GM12864 (cell line): ENCODE measurements around the gene TOR4A.

Experiments used
- DNase-seq: peaks from one replicate; pipeline ENCODE4 v3.0.0-alpha.2; 2011; ENCODE audit warnings: low read depth
- H3K4me3 ChIP-seq: 2 replicates; pipeline ENCODE4 v1.5.1; 2011; ENCODE audit warnings: mild to moderate bottlenecking, low read depth, low read length, control low read depth
- TF ChIP-seq, protein P1 (sequence below): IDR thresholded peaks from 2 replicates; pipeline ENCODE4 v1.5.1; 2011; ENCODE audit warnings: low read depth, mild to moderate bottlenecking, moderate library complexity, low read length, control low read depth, inconsistent platforms; ENCODE audit errors: missing control alignments

TOR4A gene

DNA sequence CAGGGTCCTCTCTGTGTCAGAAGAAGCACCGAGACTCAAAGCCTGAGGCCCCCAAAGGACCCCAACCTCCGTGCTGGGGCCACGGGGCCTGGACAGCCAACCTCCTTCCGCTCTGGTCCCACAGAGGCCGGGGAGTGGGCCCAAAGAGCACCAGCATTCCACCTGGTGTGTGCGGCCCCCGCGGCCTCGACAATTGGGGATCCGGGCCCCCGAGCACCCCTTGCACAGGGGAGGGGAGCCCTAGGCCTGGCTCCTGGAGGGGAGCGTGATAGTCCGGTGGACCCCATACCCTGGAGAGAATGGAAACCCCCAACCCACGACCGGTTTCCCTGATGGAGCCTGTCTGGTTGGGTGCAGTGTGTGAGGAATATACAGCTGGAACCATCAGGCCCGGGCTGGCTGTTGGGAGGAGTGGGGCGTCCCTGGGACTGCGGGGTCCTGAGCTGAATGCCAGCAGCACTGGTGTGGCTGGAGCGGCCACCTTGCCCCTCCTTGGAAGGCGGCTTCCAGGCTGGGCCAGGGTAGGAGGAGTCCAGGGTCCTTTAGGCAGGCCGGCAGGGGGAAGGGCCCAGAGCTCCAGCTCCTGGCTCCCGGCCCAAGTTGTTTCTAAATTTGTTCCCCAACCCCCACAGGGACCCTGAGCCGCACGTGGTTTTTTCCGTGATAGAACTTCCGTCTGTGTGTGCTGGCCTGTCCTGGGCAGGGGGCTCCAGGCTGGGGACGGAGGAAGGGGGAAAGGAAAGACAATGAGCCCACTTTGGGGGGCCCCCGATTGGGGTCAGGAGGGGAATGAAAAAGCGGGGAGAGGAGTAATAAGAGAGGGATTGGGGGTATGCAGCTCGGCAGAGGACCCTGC lies 825 bp upstream of the TOR4A start:
- TF ChIP-seq, protein P1, sequence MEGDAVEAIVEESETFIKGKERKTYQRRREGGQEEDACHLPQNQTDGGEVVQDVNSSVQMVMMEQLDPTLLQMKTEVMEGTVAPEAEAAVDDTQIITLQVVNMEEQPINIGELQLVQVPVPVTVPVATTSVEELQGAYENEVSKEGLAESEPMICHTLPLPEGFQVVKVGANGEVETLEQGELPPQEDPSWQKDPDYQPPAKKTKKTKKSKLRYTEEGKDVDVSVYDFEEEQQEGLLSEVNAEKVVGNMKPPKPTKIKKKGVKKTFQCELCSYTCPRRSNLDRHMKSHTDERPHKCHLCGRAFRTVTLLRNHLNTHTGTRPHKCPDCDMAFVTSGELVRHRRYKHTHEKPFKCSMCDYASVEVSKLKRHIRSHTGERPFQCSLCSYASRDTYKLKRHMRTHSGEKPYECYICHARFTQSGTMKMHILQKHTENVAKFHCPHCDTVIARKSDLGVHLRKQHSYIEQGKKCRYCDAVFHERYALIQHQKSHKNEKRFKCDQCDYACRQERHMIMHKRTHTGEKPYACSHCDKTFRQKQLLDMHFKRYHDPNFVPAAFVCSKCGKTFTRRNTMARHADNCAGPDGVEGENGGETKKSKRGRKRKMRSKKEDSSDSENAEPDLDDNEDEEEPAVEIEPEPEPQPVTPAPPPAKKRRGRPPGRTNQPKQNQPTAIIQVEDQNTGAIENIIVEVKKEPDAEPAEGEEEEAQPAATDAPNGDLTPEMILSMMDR = no peak
- DNase-seq = no peak
- peak overlapping the region; percentile 69 for H3K4me3 ChIP-seq

DNA sequence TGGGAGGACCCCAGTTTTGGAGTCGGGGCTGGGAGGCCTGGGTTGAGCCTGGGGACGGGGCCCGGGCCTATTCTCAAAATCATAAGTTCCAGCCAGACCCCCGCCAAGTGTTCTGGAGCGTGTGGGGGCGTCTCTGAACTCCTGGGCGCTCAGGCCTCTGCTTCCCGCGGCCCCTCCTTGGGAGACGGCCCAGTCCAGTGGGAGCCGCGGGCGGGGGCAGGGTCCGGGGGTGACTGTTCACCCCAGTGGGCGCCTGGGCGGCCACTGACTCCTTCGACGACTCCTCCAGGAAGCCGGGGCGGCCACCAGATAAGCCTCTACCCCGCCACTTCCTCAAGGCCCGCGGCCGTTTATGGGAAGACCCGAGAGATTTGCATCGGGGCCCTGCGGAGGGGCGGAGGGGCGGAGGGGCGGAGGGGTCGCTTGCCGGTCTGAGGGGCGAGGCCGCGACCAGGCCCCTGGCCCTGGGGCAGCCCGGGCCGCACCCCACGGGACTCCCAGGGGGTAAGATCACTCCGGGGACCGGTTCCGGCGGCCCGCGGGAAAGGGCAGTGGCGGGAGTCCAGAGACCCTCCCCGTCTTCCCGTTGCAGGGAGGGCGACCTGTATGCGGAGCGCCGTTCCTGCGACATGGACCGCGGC lies 655 bp downstream of the TOR4A start:
- TF ChIP-seq, protein P1 = no peak
- peak overlapping the region; percentile 69 for H3K4me3 ChIP-seq
- no peak for DNase-seq

DNA sequence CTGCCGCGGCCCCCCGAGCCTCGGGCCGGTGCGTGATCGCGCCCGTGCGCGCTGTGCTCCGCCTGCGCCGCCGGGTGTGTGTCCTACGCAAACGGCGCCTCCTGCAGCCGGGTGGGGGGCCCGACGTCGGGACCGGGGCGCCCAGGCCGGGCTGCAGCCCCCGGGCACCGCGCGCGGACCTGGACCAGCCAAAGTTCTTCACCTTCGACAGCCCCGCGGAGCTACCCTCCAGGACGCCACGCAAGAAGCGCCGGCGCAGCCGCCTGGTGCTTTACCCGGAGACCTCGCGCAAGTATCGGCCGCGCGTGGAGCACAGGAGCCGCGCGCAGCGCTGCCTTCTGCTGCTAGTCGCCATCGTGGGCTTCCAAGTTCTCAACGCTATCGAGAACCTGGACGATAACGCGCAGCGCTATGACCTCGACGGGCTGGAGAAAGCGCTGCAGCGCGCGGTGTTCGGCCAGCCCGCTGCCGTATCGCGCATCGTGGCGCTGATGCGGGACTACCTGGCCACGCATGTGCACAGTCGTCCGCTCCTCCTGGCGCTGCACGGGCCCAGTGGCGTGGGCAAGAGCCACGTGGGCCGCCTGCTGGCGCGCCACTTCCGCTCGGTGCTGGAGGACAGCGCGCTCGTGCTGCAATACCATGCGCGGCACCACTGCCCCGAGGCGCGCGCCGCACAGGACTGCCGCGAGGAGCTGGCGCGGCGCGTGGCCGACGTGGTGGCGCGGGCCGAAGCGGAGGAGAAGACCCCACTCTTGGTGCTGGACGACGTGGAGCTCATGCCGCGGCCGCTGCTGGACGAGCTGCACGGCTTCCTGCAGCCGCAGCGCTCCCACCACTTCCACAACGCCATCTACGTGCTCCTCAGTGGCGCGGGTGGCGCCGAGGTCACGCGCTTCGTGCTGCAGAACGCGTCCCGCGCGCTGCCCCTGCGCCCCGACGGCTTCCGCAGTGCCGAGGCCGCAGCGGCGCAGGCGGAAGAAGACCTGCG lies 1.5 kb downstream of the TOR4A start:
- H3K4me3 ChIP-seq = peak overlapping the region; percentile 69
- TF ChIP-seq, protein P1 = no peak
- DNase-seq = no peak

DNA sequence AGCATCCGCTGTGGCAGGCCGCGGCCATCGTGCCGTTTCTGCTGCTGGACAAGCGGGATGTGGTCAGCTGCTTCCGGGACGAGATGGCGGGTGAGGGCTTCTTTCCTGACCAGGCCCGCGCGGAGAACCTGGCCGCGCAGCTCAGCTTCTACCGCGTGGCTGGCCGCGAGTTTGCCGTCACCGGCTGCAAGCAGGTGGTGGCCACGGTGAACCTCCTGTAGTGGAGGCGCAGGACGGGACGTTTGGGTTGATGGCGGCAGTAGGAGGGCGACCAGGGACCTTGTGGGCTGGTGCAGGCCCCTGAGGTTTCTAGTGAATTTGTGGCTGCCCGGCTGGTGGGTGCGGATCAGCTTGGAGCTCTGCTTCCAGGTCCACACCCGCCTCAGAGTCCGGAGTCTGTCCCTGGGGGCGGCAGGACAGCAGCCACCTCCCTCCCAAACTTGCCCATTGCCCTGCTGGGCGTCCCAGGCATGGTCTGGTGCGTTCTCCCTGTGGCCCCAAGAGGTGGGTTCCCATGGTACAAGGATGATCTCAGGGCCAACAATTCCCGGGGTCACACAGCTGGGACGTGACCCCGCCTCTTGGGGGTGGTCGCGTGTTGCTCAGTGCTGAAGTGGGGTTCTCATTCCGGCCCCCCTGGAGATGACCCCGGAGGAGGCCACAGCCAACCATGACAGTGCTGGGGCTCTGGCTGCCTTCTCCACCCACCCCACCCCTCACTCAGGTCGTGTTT lies 2.4 kb downstream of the TOR4A start:
- TF ChIP-seq, protein P1 = no peak
- no peak for DNase-seq
- no peak overlapping the region for H3K4me3 ChIP-seq

DNA sequence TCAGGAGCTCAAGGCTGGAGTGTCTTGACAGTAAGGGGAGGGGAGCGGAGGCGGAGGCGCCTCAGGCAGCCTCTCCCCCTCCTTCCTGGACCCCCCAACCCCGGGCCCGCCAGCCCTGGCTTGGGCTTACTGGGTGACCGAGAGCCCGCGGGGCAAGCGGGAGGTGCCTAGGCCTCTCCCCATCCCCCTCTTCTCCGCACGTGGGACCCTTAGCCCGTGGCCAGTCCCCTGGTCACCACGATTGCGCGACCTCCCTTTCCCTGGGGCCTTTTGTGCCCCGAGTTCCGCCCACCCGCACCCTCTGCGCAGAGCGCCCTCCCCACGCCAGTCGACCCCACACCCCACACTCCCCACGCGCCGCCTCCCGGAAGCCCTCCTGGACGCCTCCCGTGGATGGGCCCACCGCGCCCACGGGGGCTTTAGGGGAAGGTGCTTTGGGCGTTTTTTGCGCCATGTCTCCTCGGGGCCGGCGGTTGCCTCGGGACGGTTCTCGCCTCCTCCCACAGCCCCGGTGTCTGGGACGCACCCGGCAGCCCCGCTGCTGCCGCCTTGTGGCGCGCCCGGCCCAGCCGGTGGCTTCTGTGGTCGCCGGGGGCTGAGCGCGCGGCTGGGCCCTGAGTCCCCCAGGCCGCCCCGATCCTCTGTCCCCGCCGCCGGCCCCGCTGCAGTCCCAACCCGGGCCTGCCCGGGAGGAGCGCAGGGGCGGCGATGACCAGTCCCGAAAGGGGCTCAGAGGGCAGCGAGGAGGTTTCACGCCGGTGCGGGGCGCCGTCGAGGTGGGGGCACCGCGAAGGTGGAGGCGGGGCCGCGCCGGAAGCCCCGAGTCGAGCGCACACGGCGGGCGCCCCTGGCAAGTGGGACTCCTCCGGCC lies 3.2 kb downstream of the TOR4A start:
- TF ChIP-seq, protein P1 = peak; percentile 52
- DNase-seq = no peak
- no peak overlapping the region; the same call in 1 of the 2 replicates for H3K4me3 ChIP-seq
